HG03045 (cell line): ENCODE results near the gene KCTD18.

Source experiments
- ATAC-seq: cut with Tn5 transposase; IDR thresholded peaks from one replicate; pipeline ENCODE4 v1.9.1; 2021; ENCODE audit warnings: mild to moderate bottlenecking, moderate library complexity; ENCODE audit not compliant: unreplicated experiment

Gene KCTD18

GRCh38 chr2:200509612-200510433 lies at the start of gene KCTD18:
KCTD18 (minus strand) TSS chr2:200510068; CDS start chr2:200507016, 3,052 bp downstream.
- peak; percentile 99 for ATAC-seq

GRCh38 chr2:200540793-200541192 lies 30.9 kb upstream of the KCTD18 start:
- ATAC-seq = no peak

GRCh38 chr2:200538139-200538538 lies 28.3 kb upstream of the KCTD18 start:
- ATAC-seq = no peak

GRCh38 chr2:200534572-200534971 lies 24.7 kb upstream of the KCTD18 start:
- no peak for ATAC-seq

- no peak for ATAC-seq
Observed at GRCh38 chr2:200533754-200534153, 23.9 kb upstream of the KCTD18 start.

- no peak for ATAC-seq
Observed at GRCh38 chr2:200528228-200528627, 18.4 kb upstream of the KCTD18 start.

GRCh38 chr2:200525882-200526651 lies 16.2 kb upstream of the KCTD18 start, which contains the start of gene SGO2:
SGO2 (plus strand) TSS chr2:200526207; CDS start chr2:200532976, 6,769 bp downstream.
- peak; percentile 100 for ATAC-seq

GRCh38 chr2:200525551-200525881 lies 15.6 kb upstream of the KCTD18 start:
- ATAC-seq = no peak

- ATAC-seq = no peak
Observed at GRCh38 chr2:200525066-200525465, 15.2 kb upstream of the KCTD18 start.

GRCh38 chr2:200523604-200524003 lies 13.7 kb upstream of the KCTD18 start:
- ATAC-seq = no peak

GRCh38 chr2:200523158-200523557 lies 13.3 kb upstream of the KCTD18 start:
- ATAC-seq = no peak

GRCh38 chr2:200515155-200515554 lies 5.3 kb upstream of the KCTD18 start:
- ATAC-seq = no peak

- peak; percentile 5 for ATAC-seq
Observed at GRCh38 chr2:200509235-200509611, 645 bp downstream of the KCTD18 start.

- ATAC-seq = no peak
Observed at GRCh38 chr2:200507179-200507578, 2.7 kb downstream of the KCTD18 start.

GRCh38 chr2:200506679-200507078 lies 3.2 kb downstream of the KCTD18 start:
- no peak for ATAC-seq

GRCh38 chr2:200502196-200502595 lies 7.7 kb downstream of the KCTD18 start:
- ATAC-seq = no peak

- ATAC-seq = no peak
Observed at GRCh38 chr2:200498402-200499162, 11.3 kb downstream of the KCTD18 start.

GRCh38 chr2:200496696-200497095 lies 13.2 kb downstream of the KCTD18 start:
- no peak for ATAC-seq

GRCh38 chr2:200494048-200494447 lies 15.8 kb downstream of the KCTD18 start:
- ATAC-seq = no peak

- no peak for ATAC-seq
Observed at GRCh38 chr2:200492656-200493055, 17.2 kb downstream of the KCTD18 start.

- no peak for ATAC-seq
Observed at GRCh38 chr2:200490001-200490400, 19.9 kb downstream of the KCTD18 start.
